ENCODE data around the gene APBA2. TPM values are rescaled to one million over a fixed set of nuclear protein-coding genes. Genes with fewer than 3 reads are reported as not detected.

Gene APBA2
- total RNA-seq, 2 experiments from 2014 or later = 30.8 to 32.0 TPM

GRCh38 chr15:28989239-28989830 lies 103.6 kb downstream of the APBA2 start:
- intact Hi-C loops (cut with micrococcal nuclease) = loop anchor here (10.0 kb wide), 1 partner anchor 95 kb away; no protein-coding TSS in a partner anchor
- Mint-ChIP-seq H3K9me3 (peaks cover 7% of the 10 kb centered on the region), H3K27ac (no peak overlapping the region), H3K4me1 (ENCODE audit: low read depth) (peaks cover 35% of the 10 kb centered on the region), H3K27me3 (no peaks in the 10 kb centered on the region), H3K36me3 (ENCODE audit: low read depth) (peaks cover 12% of the 10 kb centered on the region), H3K4me3 (no peak overlapping the region)
- ATAC-seq (peak; percentile 75), DNase-seq (peak; percentile 68)
- CTCF ChIA-PET = interaction anchor here (0.7 to 5.0 kb wide), 7 partner anchors 12 to 113 kb away, joined by 3 to 25 read pairs (median 6); no protein-coding TSS in a partner anchor
- peak; percentile 47 for TF ChIP-seq CTCF (IDR thresholded peaks at IDR 0.05)
- POLR2A ChIA-PET = no interaction called here

- TF ChIP-seq CTCF (IDR thresholded peaks at IDR 0.05) = no peak
- Mint-ChIP-seq H3K4me1 (ENCODE audit: low read depth) (peaks cover 37% of the 10 kb centered on the region), H3K27ac (no peak overlapping the region), H3K4me3 (no peak overlapping the region), H3K27me3 (no peaks in the 10 kb centered on the region), H3K9me3 (peaks cover 7% of the 10 kb centered on the region), H3K36me3 (ENCODE audit: low read depth) (peaks cover 12% of the 10 kb centered on the region)
- no peak for DNase-seq
- no peak for ATAC-seq
- POLR2A ChIA-PET = no interaction called here
- CTCF ChIA-PET = interaction anchor here (1.3 to 5.0 kb wide), 5 partner anchors 11 to 112 kb away, joined by 4 to 25 read pairs (median 8); no protein-coding TSS in a partner anchor
- intact Hi-C loops (cut with micrococcal nuclease) = loop anchor here (10.0 kb wide), 1 partner anchor 95 kb away; no protein-coding TSS in a partner anchor
These were observed 104.1 kb downstream of the APBA2 start for GRCh38 chr15:28989896-28990295.

- ATAC-seq (no peak), DNase-seq (no peak)
- H3K36me3 Mint-ChIP-seq (ENCODE audit: low read depth) = peaks cover 12% of the 10 kb centered on the region
- H3K4me3 Mint-ChIP-seq = no peak overlapping the region
- peaks cover 7% of the 10 kb centered on the region for H3K9me3 Mint-ChIP-seq
- H3K27me3 Mint-ChIP-seq = no peaks in the 10 kb centered on the region
- no peak for TF ChIP-seq CTCF (IDR thresholded peaks at IDR 0.05)
- no peak overlapping the region for H3K27ac Mint-ChIP-seq
- POLR2A ChIA-PET = no interaction called here
- peaks cover 36% of the 10 kb centered on the region for H3K4me1 Mint-ChIP-seq (ENCODE audit: low read depth)
- CTCF ChIA-PET = interaction anchor here (1.4 to 5.0 kb wide), 4 partner anchors 11 to 112 kb away, joined by 6 to 25 read pairs (median 10); no protein-coding TSS in a partner anchor
- intact Hi-C loops (cut with micrococcal nuclease) = no loop called here
These were observed 104.6 kb downstream of the APBA2 start for GRCh38 chr15:28990390-28990789.

GRCh38 chr15:28991236-28992171 lies 105.7 kb downstream of the APBA2 start:
- Mint-ChIP-seq H3K4me3 (no peak overlapping the region), H3K36me3 (ENCODE audit: low read depth) (peaks cover 18% of the 10 kb centered on the region), H3K4me1 (ENCODE audit: low read depth) (peaks cover 28% of the 10 kb centered on the region), H3K9me3 (peaks cover 7% of the 10 kb centered on the region), H3K27ac (no peak overlapping the region), H3K27me3 (no peaks in the 10 kb centered on the region)
- intact Hi-C loops (cut with micrococcal nuclease) = no loop called here
- ChIA-PET POLR2A (interaction anchor here (0.5 to 0.8 kb wide), 2 partner anchors 15 to 23 kb away, joined by 3 read pairs; no protein-coding TSS in a partner anchor), CTCF (interaction anchor here (2.7 to 5.0 kb wide), 3 partner anchors 9 to 98 kb away, joined by 8 to 25 read pairs (median 11); no protein-coding TSS in a partner anchor)
- ATAC-seq (no peak), DNase-seq (no peak)
- TF ChIP-seq CTCF (IDR thresholded peaks at IDR 0.05) = no peak
